GM23338 (cell line): Measurements from ENCODE around the gene CYSLTR2. TPM values are rescaled to one million over a fixed set of nuclear protein-coding genes. Genes with fewer than 3 reads are reported as not detected.

ENCODE experiments used
- ATAC-seq: fragments of 200-7000 bp; cut with Tn5 transposase; 3 replicates; pipeline ENCODE4 v1.9.1; 2020
- DNase-seq: peaks from one replicate; pipeline ENCODE4 v3.0.0-alpha.2; 2015; ENCODE audit warnings: low spot score
- H2AFZ ChIP-seq: fragments of 200-600 bp; sonication (generic); 2 replicates; pipeline ENCODE4 v1.8.0; 2016; ENCODE audit warnings: antibody characterized with exemption, mild to moderate bottlenecking, moderate library complexity
- H3F3A ChIP-seq: fragments of 200-600 bp; sonication (generic); replicated peaks from 2 replicates; pipeline ENCODE4 v1.8.0; 2017; ENCODE audit warnings: antibody characterized with exemption, mixed run types, low read depth
- H3K27ac ChIP-seq: fragments of 200-600 bp; sonication (generic); 2 replicates; pipeline ENCODE4 v1.6.1; 2016; ENCODE audit warnings: low read depth
- H3K27me3 ChIP-seq: fragments of 200-600 bp; sonication (generic); 2 replicates; pipeline ENCODE4 v1.8.0; 2016; ENCODE audit warnings: mild to moderate bottlenecking, mixed run types, moderate library complexity; ENCODE audit not compliant: insufficient read depth
- H3K36me3 ChIP-seq: fragments of 200-600 bp; sonication (generic); 2 replicates; pipeline ENCODE4 v1.8.0; 2016; ENCODE audit warnings: mild to moderate bottlenecking; ENCODE audit not compliant: insufficient read depth
- H3K4me1 ChIP-seq: fragments of 200-600 bp; sonication (generic); 2 replicates; pipeline ENCODE4 v1.8.0; 2016; ENCODE audit warnings: mild to moderate bottlenecking, moderate library complexity; ENCODE audit not compliant: insufficient read depth
- H3K4me2 ChIP-seq: fragments of 200-600 bp; sonication (generic); 2 replicates; pipeline ENCODE4 v1.7.1; 2017; ENCODE audit warnings: mixed run types
- H3K4me3 ChIP-seq: fragments of 200-600 bp; sonication (generic); 2 replicates; pipeline ENCODE4 v1.6.1; 2016; ENCODE audit warnings: mixed run types
- H3K79me2 ChIP-seq: fragments of 200-600 bp; sonication (generic); replicated peaks from 2 replicates; pipeline ENCODE4 v1.8.0; 2017; ENCODE audit warnings: mild to moderate bottlenecking; ENCODE audit not compliant: insufficient read depth
- H3K9me2 ChIP-seq: fragments of 200-600 bp; sonication (generic); 2 replicates; pipeline ENCODE4 v1.8.0; 2017; ENCODE audit not compliant: insufficient read depth
- H4K20me1 ChIP-seq: fragments of 200-600 bp; sonication (generic); replicated peaks from 2 replicates; pipeline ENCODE4 v1.8.0; 2017; ENCODE audit warnings: mild to moderate bottlenecking; ENCODE audit not compliant: insufficient read depth
- H3K27ac Mint-ChIP-seq: 2 replicates; pipeline ENCODE4 v1.8.0; 2020; ENCODE audit warnings: inconsistent platforms, mild to moderate bottlenecking, moderate library complexity, mixed read lengths
- H3K27me3 Mint-ChIP-seq: 3 replicates; pipeline ENCODE4 v1.8.0; 2022; ENCODE audit warnings: low read depth, mild to moderate bottlenecking, moderate library complexity, mixed read lengths, inconsistent platforms; ENCODE audit not compliant: insufficient read depth, poor library complexity
- H3K36me3 Mint-ChIP-seq: 3 replicates; pipeline ENCODE4 v1.8.0; 2021; ENCODE audit warnings: low read depth, mild to moderate bottlenecking, inconsistent platforms, moderate library complexity, mixed read lengths
- H3K4me1 Mint-ChIP-seq: 3 replicates; pipeline ENCODE4 v1.8.0; 2020; ENCODE audit warnings: mild to moderate bottlenecking, inconsistent platforms, mixed read lengths
- H3K4me3 Mint-ChIP-seq: 3 replicates; pipeline ENCODE4 v1.8.0; 2021; ENCODE audit warnings: moderate library complexity, mild to moderate bottlenecking, inconsistent platforms, mixed read lengths
- H3K9me3 Mint-ChIP-seq: 3 replicates; pipeline ENCODE4 v1.8.0; 2020; ENCODE audit warnings: moderate library complexity, mild to moderate bottlenecking, inconsistent platforms, mixed read lengths
- CREB1 ChIP-seq: fragments of 250-450 bp; sonication (Bioruptor Pico); IDR thresholded peaks from 2 replicates; pipeline ENCODE4 v1.5.0; 2020; ENCODE audit warnings: low read depth, mild to moderate bottlenecking, moderate library complexity
- CTCF ChIP-seq, 2 experiments: fragments of 200-600 bp in 1 of 2; sonication (generic) in 1 of 2; conservative IDR thresholded peaks; 2 replicates each; pipeline versions ENCODE4 v1.5.1 to v1.6.1; 2016 to 2017; ENCODE audit warnings: antibody characterized with exemption in 2 of 2, low read depth in 2 of 2, mild to moderate bottlenecking in 2 of 2, moderate library complexity in 1 of 2
- ETS1 ChIP-seq: IDR thresholded peaks from 2 replicates; pipeline ENCODE4 v1.6.1; 2016; ENCODE audit warnings: antibody characterized with exemption
- EZH2 ChIP-seq: fragments of 200-600 bp; sonication (generic); IDR thresholded peaks from one replicate; pipeline ENCODE4 v1.8.0; 2017; ENCODE audit warnings: antibody characterized with exemption, mild to moderate bottlenecking, low read depth; ENCODE audit not compliant: unreplicated experiment
- EZH2phosphoT487 ChIP-seq: fragments of 200-600 bp; sonication (generic); IDR thresholded peaks from one replicate; pipeline ENCODE4 v1.8.1; 2018; ENCODE audit warnings: antibody characterized with exemption; ENCODE audit not compliant: unreplicated experiment
- JUNB ChIP-seq: IDR thresholded peaks from one replicate; pipeline ENCODE4 v1.6.1; 2016; ENCODE audit warnings: antibody characterized with exemption; ENCODE audit not compliant: unreplicated experiment
- NANOG ChIP-seq: IDR thresholded peaks from 2 replicates; pipeline ENCODE4 v1.6.1; 2016; ENCODE audit warnings: antibody characterized with exemption, borderline replicate concordance
- POLR2AphosphoS5 ChIP-seq: IDR thresholded peaks from 2 replicates; pipeline ENCODE4 v1.6.1; 2016; ENCODE audit warnings: antibody characterized with exemption, low read depth
- REST ChIP-seq: IDR thresholded peaks from one replicate; pipeline ENCODE4 v1.6.1; 2018; ENCODE audit warnings: antibody characterized with exemption; ENCODE audit not compliant: unreplicated experiment
- STAT1 ChIP-seq: IDR thresholded peaks from one replicate; pipeline ENCODE4 v1.6.1; 2016; ENCODE audit warnings: antibody characterized with exemption; ENCODE audit not compliant: unreplicated experiment
- ZNF114 ChIP-seq: fragments of 250-450 bp; sonication (Bioruptor Pico); IDR thresholded peaks from 2 replicates; pipeline ENCODE4 v1.5.0; 2020; ENCODE audit warnings: mild to moderate bottlenecking, moderate library complexity
- ZNF331 ChIP-seq: fragments of 250-450 bp; sonication (Bioruptor Pico); IDR thresholded peaks from 2 replicates; pipeline ENCODE4 v1.5.0; 2020; ENCODE audit warnings: low read depth, mild to moderate bottlenecking, moderate library complexity
- ZNF462 ChIP-seq: fragments of 250-450 bp; sonication (Bioruptor Pico); IDR thresholded peaks from 2 replicates; pipeline ENCODE4 v1.5.0; 2020; ENCODE audit warnings: mild to moderate bottlenecking, moderate library complexity
- polyA plus RNA-seq: library from polyadenylated mRNA; unstranded; fragments of >200 nt; fragmentation: Nextera tagmentation; extraction: Ambion mirVana; gene quantifications from 2 replicates; pipeline ENCODE4 v1.2.1, GENCODE V29; 2016
- total RNA-seq: library from RNA; depleted of rRNA; stranded (reverse); fragments of >200 nt; shearing (Covaris generic); gene quantifications from 2 replicates; pipeline ENCODE4 v1.2.3, GENCODE V29; 2014

The CYSLTR2 gene
- total and polyA plus RNA-seq, 2 experiments from 2014 or later = not detected

GRCh38 chr13:48644951-48645350 lies 8.8 kb upstream of the CYSLTR2 start:
- TF ChIP-seq NANOG = no peak
- TF ChIP-seq EZH2phosphoT487 = no peak
- no peak for TF ChIP-seq JUNB
- TF ChIP-seq ETS1 = no peak
- no peak for TF ChIP-seq STAT1
- no peak for TF ChIP-seq ZNF114 (CRISPR knock-in tag)
- no peak for TF ChIP-seq CREB1 (CRISPR knock-in tag)
- no peak for TF ChIP-seq ZNF331 (CRISPR knock-in tag)
- no peak for TF ChIP-seq CTCF (conservative IDR thresholded peaks at IDR 0.05; ENCODE audit: low read depth in 2 of 2)
- no peak for TF ChIP-seq ZNF462 (CRISPR knock-in tag)
- TF ChIP-seq REST = no peak
- TF ChIP-seq POLR2AphosphoS5 = no peak
- no peak for TF ChIP-seq EZH2
- H3K4me2 ChIP-seq = no peak overlapping the region
- H3K79me2 ChIP-seq = no peaks in the 10 kb centered on the region
- H3K4me1 Mint-ChIP-seq = no peaks in the 10 kb centered on the region
- no peaks in the 10 kb centered on the region for H3K9me3 Mint-ChIP-seq
- no peak for DNase-seq
- H3K4me3 Mint-ChIP-seq = no peak overlapping the region
- H3F3A ChIP-seq = no peaks in the 10 kb centered on the region
- H4K20me1 ChIP-seq = no peaks in the 10 kb centered on the region
- no peaks in the 10 kb centered on the region for H3K4me1 ChIP-seq
- no peak overlapping the region for H3K27ac Mint-ChIP-seq
- no peaks in the 10 kb centered on the region for H3K27me3 Mint-ChIP-seq
- no peak overlapping the region for H2AFZ ChIP-seq
- H3K27ac ChIP-seq = no peak overlapping the region
- ATAC-seq = no peak
- no peaks in the 10 kb centered on the region for H3K27me3 ChIP-seq
- no peaks in the 10 kb centered on the region for H3K36me3 Mint-ChIP-seq
- no peaks in the 10 kb centered on the region for H3K36me3 ChIP-seq
- no peaks in the 10 kb centered on the region for H3K9me2 ChIP-seq
- H3K4me3 ChIP-seq = no peak overlapping the region
